Spleen (tissue), 7 donors: ENCODE results near the gene MYO1A.

ENCODE experiments used
- CTCF ChIP-seq, 11 experiments: fragments of 200-600 bp in 7 of 11; fragments of 450-650 bp in 4 of 11; sonication (generic) in 4 of 11; IDR thresholded peaks in 8 of 11; conservative IDR thresholded peaks in 3 of 11; 1 replicate in 7 of 11; 2 replicates in 4 of 11; pipeline versions ENCODE4 v1.4.0 to v1.8.0; 2016 to 2021; ENCODE audit warnings: antibody characterized with exemption in 11 of 11, inconsistent platforms in 4 of 11, mild to moderate bottlenecking in 1 of 11
- POLR2A ChIP-seq, 3 donors: fragments of 450-650 bp; IDR thresholded peaks; one replicate each; pipeline ENCODE4 v1.5.1; 2017; ENCODE audit warnings: antibody characterized with exemption in 3 of 3, mild to moderate bottlenecking in 1 of 3
- donor health status: DM: no; HTN: no; CAD: no; lungs with moderate emphysema.
- donor health status: DM: no; HTN: no; CAD: no.
- donor health status: DM: no; HTN: no; CAD: no.

- TF ChIP-seq POLR2A (IDR thresholded peaks at IDR 0.05) (no peak), CTCF (IDR thresholded peaks at IDR 0.05 in 8 of 11, conservative IDR thresholded peaks at IDR 0.05 in 3 of 11) (no peak)
Measured at GRCh38 chr12:56996793-56997545, 53.0 kb downstream of the MYO1A start.
